HG03280 (cell line): ENCODE data around the gene GRN.
"Not testable (repeated sequence)": the region's sequence is repeated elsewhere in the genome, so short reads cannot be mapped to it uniquely, and the experiment has no call there.

Source experiments
- ATAC-seq: cut with Tn5 transposase; IDR thresholded peaks from one replicate; pipeline ENCODE4 v1.9.1; 2021; ENCODE audit warnings: mild to moderate bottlenecking, moderate library complexity; ENCODE audit not compliant: unreplicated experiment

The GRN gene

GRCh38 chr17:44360826-44361225 lies 15.7 kb downstream of the GRN start:
- ATAC-seq: no peak

- ATAC-seq: no peak
Observed at GRCh38 chr17:44361292-44362260, 16.5 kb downstream of the GRN start.

- ATAC-seq: no peak
Observed at GRCh38 chr17:44362459-44362948, 17.4 kb downstream of the GRN start.

GRCh38 chr17:44362949-44363612 lies 18.0 kb downstream of the GRN start:
- no peak for ATAC-seq

- ATAC-seq: peak; percentile 55
Observed at GRCh38 chr17:44363613-44364159, 18.6 kb downstream of the GRN start, which contains the start of gene FAM171A2. FAM171A2 (minus strand) TSS chr17:44363853; CDS start chr17:44363714, 139 bp downstream.

- not testable (repeated sequence) for ATAC-seq
Observed at GRCh38 chr17:44365051-44365450, 19.9 kb downstream of the GRN start.

GRCh38 chr17:44367231-44367979 lies 22.3 kb downstream of the GRN start:
- ATAC-seq: no peak

- not testable (repeated sequence) for ATAC-seq
Observed at GRCh38 chr17:44368391-44369243, 23.5 kb downstream of the GRN start.

- ATAC-seq: not testable (repeated sequence)
Observed at GRCh38 chr17:44369414-44370023, 24.4 kb downstream of the GRN start.

GRCh38 chr17:44372036-44372435 lies 26.9 kb downstream of the GRN start:
- no peak for ATAC-seq

- ATAC-seq: no peak
Observed at GRCh38 chr17:44374306-44375195, 29.4 kb downstream of the GRN start.

- no peak for ATAC-seq
Observed at GRCh38 chr17:44375196-44376017, 30.3 kb downstream of the GRN start.

GRCh38 chr17:44376124-44376523 lies 31.0 kb downstream of the GRN start:
- ATAC-seq: no peak

- no peak for ATAC-seq
Observed at GRCh38 chr17:44376779-44377178, 31.7 kb downstream of the GRN start.

GRCh38 chr17:44378171-44378705 lies 33.1 kb downstream of the GRN start:
- no peak for ATAC-seq

- no peak for ATAC-seq
Observed at GRCh38 chr17:44379887-44380286, 34.8 kb downstream of the GRN start.

- ATAC-seq: no peak
Observed at GRCh38 chr17:44380767-44381166, 35.7 kb downstream of the GRN start.
